GM06990 (cell line): ENCODE results near the gene CBY1.

ENCODE experiments used
- DNase-seq: peaks from one replicate; pipeline ENCODE4 v3.0.0-alpha.2; 2011; ENCODE audit not compliant: insufficient read length; ENCODE audit errors: extremely low read depth
- H3K27me3 ChIP-seq: replicated peaks from 2 replicates; pipeline ENCODE4 v1.6.0; 2011; ENCODE audit warnings: low read length; ENCODE audit not compliant: control insufficient read depth, insufficient read depth
- H3K36me3 ChIP-seq: 2 replicates; pipeline ENCODE4 v1.5.1; 2011; ENCODE audit warnings: low read length; ENCODE audit not compliant: control insufficient read depth, insufficient read depth
- H3K4me3 ChIP-seq: replicated peaks from 2 replicates; pipeline ENCODE4 v1.5.1; 2011; ENCODE audit warnings: low read depth, mild to moderate bottlenecking, control low read depth, low read length
- CTCF ChIP-seq: IDR thresholded peaks from 2 replicates; pipeline ENCODE4 v1.5.1; 2011; ENCODE audit warnings: low read length, control low read depth, mild to moderate bottlenecking, inconsistent platforms; ENCODE audit not compliant: insufficient read depth, poor library complexity, severe bottlenecking

The CBY1 gene

DNA sequence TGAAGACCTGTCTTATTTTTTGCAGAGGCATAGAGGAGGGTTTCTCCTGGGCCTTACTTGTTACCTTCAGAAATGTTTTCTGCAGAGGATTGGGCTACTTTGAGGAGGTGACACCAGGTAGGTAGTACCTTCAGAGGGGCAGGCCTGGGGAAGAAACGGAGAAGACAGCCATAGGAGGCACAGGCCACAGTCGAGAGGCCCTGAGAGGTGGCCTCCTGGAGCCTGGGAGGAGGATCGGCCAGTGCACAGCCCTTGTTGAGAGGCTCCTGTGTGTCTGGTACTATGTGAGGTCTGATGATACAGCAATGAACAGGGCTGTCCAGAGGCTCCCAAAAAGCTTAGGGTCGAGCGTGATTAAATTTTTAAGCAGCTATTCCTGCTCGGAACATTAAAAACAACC, 60.8 kb downstream of the CBY1 start:
- TF ChIP-seq CTCF, result no peak
- H3K36me3 ChIP-seq, result peaks cover 31% of the 10 kb centered on the region
- DNase-seq, result no peak
- no peaks in the 10 kb centered on the region for H3K27me3 ChIP-seq
- H3K4me3 ChIP-seq, result no peak overlapping the region

GRCh38 chr22:38718414-38718813, 62.0 kb downstream of the CBY1 start:
- no peak for DNase-seq
- no peak overlapping the region for H3K4me3 ChIP-seq
- peaks cover 34% of the 10 kb centered on the region for H3K36me3 ChIP-seq
- TF ChIP-seq CTCF, result no peak
- H3K27me3 ChIP-seq, result no peaks in the 10 kb centered on the region

- no peak overlapping the region for H3K4me3 ChIP-seq
- peaks cover 38% of the 10 kb centered on the region for H3K36me3 ChIP-seq
- no peaks in the 10 kb centered on the region for H3K27me3 ChIP-seq
- no peak for TF ChIP-seq CTCF
- no peak for DNase-seq
Measured at GRCh38 chr22:38719196-38719595, 62.8 kb downstream of the CBY1 start.

GRCh38 chr22:38720350-38720749, 63.9 kb downstream of the CBY1 start:
- peaks cover 37% of the 10 kb centered on the region for H3K36me3 ChIP-seq

DNA sequence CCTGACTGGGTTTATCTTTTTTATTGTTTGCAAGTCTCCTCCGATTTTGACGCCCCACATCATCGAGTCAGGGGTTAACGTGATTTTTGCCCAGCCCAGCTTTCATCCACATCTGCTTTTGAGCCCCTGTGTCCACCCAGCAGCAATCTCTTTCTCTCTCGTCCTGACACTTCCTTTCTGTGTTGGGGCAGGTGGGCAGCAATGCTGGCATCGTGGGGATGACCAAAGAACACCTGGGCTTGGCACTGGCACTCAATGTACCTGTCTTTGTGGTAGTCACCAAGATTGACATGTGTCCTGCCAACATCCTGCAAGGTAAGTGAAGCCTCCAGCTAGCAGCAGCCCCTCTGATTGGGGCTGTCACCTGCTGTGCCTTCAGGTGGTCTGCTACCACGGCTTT, 65.1 kb downstream of the CBY1 start:
- H3K36me3 ChIP-seq, result peaks cover 39% of the 10 kb centered on the region
- DNase-seq, result no peak
- H3K4me3 ChIP-seq, result no peak overlapping the region
- H3K27me3 ChIP-seq, result no peaks in the 10 kb centered on the region
- TF ChIP-seq CTCF, result no peak

More at GRCh38 chr22:38720350-38720749, 63.9 kb downstream of the CBY1 start:
- no peak for TF ChIP-seq CTCF
- H3K27me3 ChIP-seq, result no peaks in the 10 kb centered on the region
- H3K4me3 ChIP-seq, result no peak overlapping the region
- no peak for DNase-seq
